C4-2B (cell line): Measurements from ENCODE around the gene CYP1A2.

ENCODE experiments used
- CTCF ChIP-seq: fragments of 450-650 bp; conservative IDR thresholded peaks from 2 replicates; pipeline ENCODE4 v1.5.1; 2017; ENCODE audit warnings: mild to moderate bottlenecking
- ZFX ChIP-seq: fragments of 450-650 bp; IDR thresholded peaks from 2 replicates; pipeline ENCODE4 v1.6.1; 2017

- TF ChIP-seq CTCF (no peak), ZFX (no peak)
These were observed 50.0 kb downstream of the CYP1A2 start for GRCh38 chr15:74798388-74799254.
